ENCODE measurements around the gene C5orf58.
"Not testable (repeated sequence)": the region's sequence is repeated elsewhere in the genome, so short reads cannot be mapped to it uniquely, and the experiment has no call there.

Gene C5orf58

DNA sequence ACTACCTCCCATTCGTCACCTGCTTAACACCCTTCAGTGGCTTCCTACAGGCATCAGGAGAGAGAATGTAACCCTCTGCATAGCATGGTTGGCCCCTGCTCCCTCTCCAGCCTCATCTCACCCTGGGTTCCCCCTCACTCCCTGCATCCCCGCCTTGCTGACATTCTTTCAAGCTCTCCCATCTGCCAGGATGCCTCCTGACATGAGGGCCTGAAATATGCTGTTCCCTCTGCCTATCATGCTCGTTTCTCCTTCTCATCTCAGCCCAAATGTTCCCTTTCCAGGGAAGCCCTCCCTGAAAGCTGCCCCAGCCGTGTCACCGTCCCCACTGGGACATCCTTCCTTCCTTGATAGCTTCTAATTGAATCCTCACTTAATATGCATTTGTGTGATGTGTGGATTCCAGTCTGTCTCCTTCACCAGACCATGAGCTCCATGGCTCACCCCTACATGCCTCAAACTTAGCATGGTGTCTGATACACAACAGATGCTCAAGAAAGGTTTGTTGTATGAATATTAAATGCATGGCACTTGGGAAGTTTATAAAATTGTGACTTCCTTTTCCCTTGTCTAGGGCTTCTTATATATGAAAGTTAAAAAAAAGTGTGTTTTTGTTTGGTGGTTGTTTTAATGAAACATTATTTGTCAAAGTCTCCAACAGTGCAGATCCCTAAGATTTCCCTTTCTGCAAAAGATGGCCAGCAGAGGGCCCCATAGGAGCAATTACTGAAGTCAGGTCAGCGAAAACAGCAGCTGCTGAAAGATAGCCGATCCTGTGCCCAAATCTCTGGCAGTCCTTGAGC, 7.3 kb upstream of the C5orf58 start:
- peak; percentile 9 to 66 (median 50) for DNase-seq

DNA sequence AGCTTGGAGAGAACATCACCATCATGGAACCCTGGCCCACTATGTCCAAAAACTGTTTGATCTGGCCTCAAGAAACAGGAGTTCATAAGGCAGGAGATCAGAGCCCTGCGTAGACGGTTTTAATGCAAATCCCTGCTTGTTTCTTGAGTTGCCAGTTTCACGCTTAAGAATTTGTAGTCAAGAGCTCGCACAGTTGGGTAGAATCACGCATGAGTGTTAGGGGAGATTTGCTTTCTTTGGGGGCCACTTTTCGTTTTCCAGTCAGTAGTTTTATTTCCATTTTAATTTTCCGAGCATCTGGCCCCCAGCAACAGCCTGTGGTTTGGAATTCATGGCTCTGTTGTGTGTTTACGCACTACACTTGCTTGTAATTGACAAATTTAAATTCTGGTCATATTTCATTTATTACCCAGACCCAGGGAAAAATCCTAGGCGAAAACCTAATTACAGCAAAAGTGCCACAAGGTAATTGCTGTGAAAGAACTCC, 6.6 kb upstream of the C5orf58 start:
- DNase-seq, result no peak

- DNase-seq, result no peak
Measured at GRCh38 chr5:170226661-170227060, 6.1 kb upstream of the C5orf58 start.

GRCh38 chr5:170228762-170229435, 3.9 kb upstream of the C5orf58 start:
- DNase-seq, result no peak

GRCh38 chr5:170233358-170233892, 640 bp downstream of the C5orf58 start:
- no peak for DNase-seq

DNA sequence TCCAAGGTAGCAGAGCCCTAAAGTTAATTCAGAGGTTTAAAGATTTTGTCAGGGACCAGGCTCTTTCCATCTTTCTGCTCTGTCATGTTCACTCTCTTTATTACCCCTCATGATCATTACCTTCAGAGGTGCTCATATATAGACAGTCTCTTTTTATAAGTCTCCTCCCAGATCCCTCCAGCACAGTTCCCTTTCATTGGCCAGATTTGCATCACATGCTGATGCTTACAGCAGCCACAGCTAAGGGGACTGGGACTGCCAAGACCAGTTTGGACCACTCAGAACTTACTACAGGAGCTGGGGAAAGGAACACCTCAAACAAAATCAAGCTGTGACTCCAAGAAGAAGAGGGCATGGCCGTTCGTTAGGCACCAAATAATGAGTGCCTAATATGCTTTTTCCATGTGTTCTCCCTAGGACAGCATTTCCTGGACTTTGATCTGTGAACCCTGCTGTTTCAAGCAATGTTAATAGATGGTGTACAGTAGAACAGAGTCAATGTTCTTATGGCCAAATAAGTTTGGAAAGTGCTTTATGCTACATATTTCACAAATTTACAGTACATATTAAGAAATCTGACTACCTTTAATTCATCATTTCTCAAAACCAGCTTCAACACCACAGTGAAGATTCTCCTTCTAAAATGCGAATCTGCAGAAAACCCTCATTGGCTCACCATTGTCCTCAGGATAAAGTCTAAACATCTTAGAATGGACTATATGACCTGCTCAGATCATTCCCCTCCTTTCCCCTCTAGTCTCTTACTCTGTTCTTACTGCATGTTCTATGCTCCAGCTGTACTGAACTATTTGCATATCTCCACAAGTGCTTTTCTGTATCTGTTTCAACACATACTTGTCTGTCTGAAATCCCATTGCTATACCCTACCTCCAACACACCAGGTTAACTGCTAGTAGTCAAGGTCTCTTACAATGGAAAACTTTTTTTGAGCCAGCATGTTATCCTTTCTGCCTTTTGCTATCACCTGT, 3.4 kb downstream of the C5orf58 start:
- DNase-seq, result no peak

DNA sequence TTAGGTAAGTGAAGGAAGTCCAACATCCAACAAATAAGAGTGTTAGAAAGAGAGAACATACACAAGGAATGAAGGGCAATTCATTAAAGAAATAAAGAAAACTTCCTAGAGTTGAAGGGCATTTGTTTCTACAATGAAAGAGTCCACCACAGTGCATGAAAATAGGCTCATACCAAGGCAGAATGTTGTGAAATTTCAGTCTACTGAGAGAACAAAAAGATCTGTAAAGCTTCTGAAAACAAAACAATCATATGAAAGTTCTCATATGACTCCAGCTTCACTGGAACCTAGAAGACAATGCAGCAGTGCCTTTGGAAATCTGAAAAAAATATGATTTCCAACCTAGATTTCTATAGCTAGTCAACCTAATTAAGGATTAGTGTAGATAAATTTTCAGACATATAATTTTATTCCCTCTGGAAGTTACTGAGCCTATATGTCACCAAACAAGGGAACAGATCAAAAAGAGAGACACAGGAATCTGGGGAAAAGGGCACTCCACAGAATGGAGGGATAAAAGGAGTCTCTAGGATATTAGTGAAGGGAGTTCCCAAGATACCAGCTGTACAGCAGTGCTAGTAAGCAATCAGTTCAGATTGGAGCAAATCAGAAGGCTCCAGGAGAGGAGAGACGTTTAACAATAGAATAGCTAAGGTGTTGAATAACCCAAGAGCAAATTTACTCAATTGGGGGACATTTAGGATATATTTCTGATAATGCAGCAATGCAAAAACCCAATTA, 5.8 kb downstream of the C5orf58 start:
- no peak for DNase-seq

- DNase-seq, result not testable (repeated sequence)
Measured at GRCh38 chr5:170245436-170245835, 12.7 kb downstream of the C5orf58 start.

GRCh38 chr5:170246126-170246870, 13.5 kb downstream of the C5orf58 start:
- no peak for DNase-seq

- no peak for DNase-seq
Measured at GRCh38 chr5:170247363-170247762, 14.6 kb downstream of the C5orf58 start.

DNA sequence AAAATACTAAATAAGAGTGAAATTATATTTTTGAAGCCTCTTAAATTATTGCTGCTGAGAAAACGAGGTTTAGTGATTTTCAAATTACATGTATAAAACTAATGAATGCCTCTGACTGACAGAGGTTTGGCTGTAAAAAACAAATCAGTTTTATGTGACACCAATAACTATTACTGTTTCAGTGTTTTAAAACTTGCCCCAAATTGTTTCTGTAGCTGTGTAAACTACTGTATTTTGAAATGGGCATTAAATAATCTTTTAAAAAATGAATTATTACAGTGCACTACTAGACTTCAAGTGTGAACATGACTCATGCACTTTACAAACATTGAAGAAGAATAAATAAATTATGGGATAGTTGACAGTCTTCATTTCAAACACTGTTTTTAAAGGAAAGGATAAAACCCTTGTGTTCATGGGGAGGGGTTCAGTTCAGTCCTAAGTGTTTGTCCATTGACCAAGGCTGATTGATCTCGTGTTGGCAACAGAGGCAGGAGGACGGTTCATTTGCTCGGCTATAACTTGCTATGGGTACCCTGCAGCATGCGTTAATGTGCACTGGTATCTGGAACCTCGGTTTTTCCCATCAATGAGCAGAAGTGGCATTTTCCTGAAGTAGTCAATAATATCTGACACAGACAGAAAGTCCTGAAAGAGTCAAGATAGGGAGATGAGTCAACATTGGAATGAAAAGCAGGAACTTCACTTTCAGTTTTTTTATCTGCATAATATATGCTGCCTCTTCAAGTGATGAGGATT, 15.6 kb downstream of the C5orf58 start:
- DNase-seq, result no peak

DNA sequence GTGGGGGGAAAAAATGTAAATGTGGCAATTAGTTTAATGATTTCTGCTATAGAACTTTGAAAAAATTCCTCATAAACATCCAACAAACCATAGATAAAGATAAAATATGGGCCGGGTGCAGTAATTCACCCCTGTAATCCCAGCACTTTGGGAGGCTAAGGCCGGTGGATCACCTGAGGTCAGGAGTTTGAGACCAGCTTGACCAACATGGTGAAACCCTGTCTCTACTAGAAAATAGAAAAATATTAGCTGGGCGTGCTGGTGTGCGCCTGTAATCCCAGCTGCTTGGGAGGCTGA, 16.1 kb downstream of the C5orf58 start:
- not testable (repeated sequence) for DNase-seq

- no peak for DNase-seq
Measured at GRCh38 chr5:170249355-170249754, 16.6 kb downstream of the C5orf58 start.

DNA sequence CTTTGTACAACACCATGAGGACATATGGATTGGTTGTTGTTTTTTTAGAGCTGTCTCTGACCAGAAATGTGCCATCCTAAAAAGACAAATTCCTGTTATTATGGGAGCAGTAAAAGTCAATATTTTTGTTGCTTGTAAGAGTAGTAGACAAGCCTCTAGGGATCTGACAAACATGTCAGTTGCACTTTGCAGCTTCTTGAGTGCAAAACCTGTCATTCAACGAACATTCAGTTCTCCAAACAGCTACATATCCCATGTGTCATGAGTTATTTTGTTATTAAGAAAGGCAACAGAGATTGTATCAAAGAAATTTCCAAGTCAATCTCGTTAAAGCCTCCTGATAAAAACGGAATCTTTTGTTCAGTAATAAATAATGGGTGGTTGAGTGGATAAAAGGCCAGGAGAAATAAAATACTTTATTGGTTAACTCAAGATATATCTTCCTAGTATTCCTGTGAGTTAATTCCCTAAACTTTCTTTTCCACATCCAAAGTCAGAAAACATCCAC, 18.1 kb downstream of the C5orf58 start:
- DNase-seq, result no peak

- DNase-seq, result no peak
Measured at GRCh38 chr5:170251462-170251861, 18.7 kb downstream of the C5orf58 start.

- DNase-seq, result no peak
Measured at GRCh38 chr5:170252109-170252508, 19.3 kb downstream of the C5orf58 start.

DNA sequence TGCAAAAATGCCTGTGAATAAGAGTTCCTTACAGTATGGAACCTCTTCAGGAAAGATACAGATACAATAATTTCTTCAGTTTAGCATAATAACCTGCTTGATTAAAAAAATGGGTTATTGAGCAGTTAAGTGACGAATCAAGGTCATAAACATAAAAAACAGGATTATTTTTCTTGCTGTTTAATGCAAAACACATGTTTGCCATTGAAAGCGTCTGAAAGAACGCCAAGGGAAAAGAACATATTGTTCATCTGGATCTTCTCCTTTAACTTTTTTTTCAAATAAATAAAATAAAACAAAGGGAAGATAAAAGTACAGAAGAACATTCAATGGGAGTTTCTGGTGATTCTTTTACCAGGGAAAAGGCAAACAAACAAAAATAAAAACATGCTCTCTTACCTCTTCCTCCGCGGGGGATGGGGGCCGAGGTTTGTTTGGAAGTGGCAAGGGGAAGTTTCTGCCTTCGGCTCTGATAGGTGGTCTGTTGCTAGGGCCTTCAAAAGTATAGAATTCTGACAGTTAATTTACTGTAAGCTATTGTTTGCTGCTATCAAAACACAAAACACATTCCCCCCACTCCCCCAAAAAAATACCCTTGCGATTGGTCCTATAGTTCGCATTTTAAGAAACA, 20.1 kb downstream of the C5orf58 start:
- no peak for DNase-seq

DNA sequence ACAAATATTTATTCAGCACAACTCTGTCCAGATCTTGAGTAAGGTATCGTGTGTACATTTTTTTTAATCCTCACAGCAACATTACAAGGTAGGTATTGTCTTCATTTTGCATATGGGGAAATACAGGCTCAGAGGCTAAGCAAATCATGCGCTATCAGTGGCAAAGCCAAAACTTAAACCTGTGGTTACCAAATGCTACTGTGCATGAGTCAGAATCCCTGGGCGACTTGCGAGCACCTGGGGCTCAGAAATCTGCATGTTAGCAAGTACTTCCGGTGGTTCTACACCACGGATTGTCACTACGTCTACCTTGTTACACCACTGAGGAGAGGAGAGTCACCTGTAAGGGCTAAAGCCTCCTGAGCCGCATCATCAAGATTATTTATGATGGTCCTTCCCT, 21.3 kb downstream of the C5orf58 start:
- DNase-seq, result peak in 3 of 4 experiments; percentile 5 to 34 (median 34)

GRCh38 chr5:170256571-170256970, 23.8 kb downstream of the C5orf58 start:
- no peak for DNase-seq

GRCh38 chr5:170257370-170257769, 24.6 kb downstream of the C5orf58 start:
- DNase-seq, result no peak
